Measurements from ENCODE around the gene IL4R. TPM values are rescaled to one million over a fixed set of nuclear protein-coding genes. Genes with fewer than 3 reads are reported as not detected.

The IL4R gene
- polyA plus RNA-seq, 1 donor = 21.9 TPM

GRCh38 chr16:27359051-27359450 lies 45.3 kb downstream of the IL4R start:
- DNase-seq = no peak

- DNase-seq = no peak
These were observed 45.8 kb downstream of the IL4R start for GRCh38 chr16:27359615-27360014.

- DNase-seq = no peak
These were observed 48.2 kb downstream of the IL4R start for GRCh38 chr16:27361987-27362386.

GRCh38 chr16:27362570-27363245 lies 48.9 kb downstream of the IL4R start:
- no peak for DNase-seq

- DNase-seq = no peak
These were observed 49.5 kb downstream of the IL4R start for GRCh38 chr16:27363246-27363632.

GRCh38 chr16:27363797-27364196 lies 50.0 kb downstream of the IL4R start:
- no peak for DNase-seq

GRCh38 chr16:27364493-27365141 lies 50.8 kb downstream of the IL4R start:
- no peak for DNase-seq

GRCh38 chr16:27365142-27366089 lies 51.6 kb downstream of the IL4R start:
- no peak for DNase-seq

GRCh38 chr16:27366687-27367460 lies 53.1 kb downstream of the IL4R start:
- no peak for DNase-seq

GRCh38 chr16:27367461-27368357 lies 53.9 kb downstream of the IL4R start:
- DNase-seq = peak; percentile 28

GRCh38 chr16:27368358-27368722 lies 54.6 kb downstream of the IL4R start:
- no peak for DNase-seq

- DNase-seq = no peak
These were observed 56.0 kb downstream of the IL4R start for GRCh38 chr16:27369806-27370205.

- DNase-seq = no peak
These were observed 56.5 kb downstream of the IL4R start for GRCh38 chr16:27370318-27370717.

- no peak for DNase-seq
These were observed 59.5 kb downstream of the IL4R start for GRCh38 chr16:27373312-27373711.

GRCh38 chr16:27374221-27374803 lies 60.5 kb downstream of the IL4R start:
- no peak for DNase-seq

GRCh38 chr16:27374804-27375425 lies 61.1 kb downstream of the IL4R start:
- peak; percentile 69 for DNase-seq

GRCh38 chr16:27377666-27378485 lies 64.1 kb downstream of the IL4R start:
- DNase-seq = no peak

GRCh38 chr16:27378871-27379481 lies 65.2 kb downstream of the IL4R start:
- no peak for DNase-seq

- no peak for DNase-seq
These were observed 66.1 kb downstream of the IL4R start for GRCh38 chr16:27379919-27380318.
